GM23248 (cell line): ENCODE measurements around the gene HDGFL3.

Experiments
- EZH2 ChIP-seq: fragments of 200-600 bp; sonication (generic); IDR thresholded peaks from 2 replicates; pipeline ENCODE4 v1.6.1; 2018; ENCODE audit warnings: antibody characterized with exemption, mild to moderate bottlenecking; ENCODE audit not compliant: insufficient read depth, poor library complexity, severe bottlenecking
- EZH2phosphoT487 ChIP-seq: fragments of 200-600 bp; sonication (generic); IDR thresholded peaks from 2 replicates; pipeline ENCODE4 v1.6.1; 2018; ENCODE audit warnings: antibody characterized with exemption, moderate library complexity, mild to moderate bottlenecking, low read depth; ENCODE audit not compliant: insufficient read depth

DNA sequence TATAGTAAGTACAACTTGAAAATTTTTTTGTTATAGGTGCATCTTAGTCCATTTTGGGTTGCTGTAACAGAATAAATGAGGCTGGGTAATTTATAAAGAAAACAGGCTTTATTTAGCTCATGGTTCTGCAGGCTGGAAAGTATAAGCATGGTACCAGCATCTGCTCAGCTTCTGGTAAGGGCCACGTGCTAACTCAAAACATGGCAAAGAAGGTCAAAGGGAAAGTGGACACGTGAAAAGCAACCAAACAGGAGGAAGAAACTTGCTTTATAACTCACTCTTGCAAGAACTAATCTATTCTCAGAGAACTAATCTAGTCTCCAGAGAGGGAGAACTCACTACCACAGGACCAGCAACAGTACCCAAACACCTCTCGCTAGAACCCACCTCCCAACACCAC lies 9.1 kb downstream of the HDGFL3 start:
- TF ChIP-seq EZH2 (no peak), EZH2phosphoT487 (no peak)
